SK-N-MC (cell line): ENCODE results near the gene MCOLN1.

Experiments
- DNase-seq: peaks from one replicate; pipeline ENCODE4 v3.0.0-alpha.2; 2011; ENCODE audit warnings: low read depth, low spot score
- H3K27ac ChIP-seq: fragments of 200-600 bp; sonication (generic); 2 replicates; pipeline ENCODE4 v1.5.1; 2016; ENCODE audit warnings: mixed run types
- H3K36me3 ChIP-seq: fragments of 200-600 bp; sonication (generic); 2 replicates; pipeline ENCODE4 v1.6.1; 2017; ENCODE audit warnings: antibody characterized with exemption, low read length, mixed read lengths; ENCODE audit not compliant: insufficient read depth
- H3K4me3 ChIP-seq: fragments of 200-600 bp; sonication (generic); 2 replicates; pipeline ENCODE4 v1.5.1; 2016
- H3K9ac ChIP-seq: fragments of 200-600 bp; sonication (generic); 2 replicates; pipeline ENCODE4 v1.8.0; 2017; ENCODE audit warnings: mixed run types, mixed read lengths; ENCODE audit not compliant: insufficient read length
- H3K9me3 ChIP-seq: fragments of 200-600 bp; sonication (generic); 2 replicates; pipeline ENCODE4 v1.6.1; 2017; ENCODE audit warnings: low read depth, mild to moderate bottlenecking, antibody characterized with exemption, low read length, moderate library complexity, mixed read lengths
- EZH2 ChIP-seq: fragments of 200-600 bp; sonication (generic); IDR thresholded peaks from one replicate; pipeline ENCODE4 v1.6.1; 2017; ENCODE audit warnings: antibody characterized with exemption
- FOXP2 ChIP-seq: optimal IDR thresholded peaks from 2 replicates; pipeline ENCODE3; 2011; ENCODE audit warnings: mild to moderate bottlenecking, moderate library complexity; ENCODE audit not compliant: insufficient read depth; ENCODE audit errors: extremely low read length, control extremely low read depth
- POLR2AphosphoS5 ChIP-seq: IDR thresholded peaks from 2 replicates; pipeline ENCODE4 v1.6.1; 2012; ENCODE audit warnings: mild to moderate bottlenecking, low read depth, low read length, borderline replicate concordance

The MCOLN1 gene

GRCh38 chr19:7522072-7522922 is at the start of gene MCOLN1:
Gene MCOLN1 (plus strand): TSS chr19:7522624. CDS start chr19:7522751, 127 bp downstream.
- Histone ChIP-seq H3K36me3 (no peaks in the 10 kb centered on the region), H3K9ac (peak within 1 kb of the TSS; percentile 79), H3K9me3 (no peaks in the 10 kb centered on the region), H3K4me3 (peak within 1 kb of the TSS; percentile 82), H3K27ac (peak within 1 kb of the TSS; percentile 10; the same call in 1 of the 2 replicates)
- peak; percentile 44; the same call in 1 of the 2 replicates for TF ChIP-seq POLR2AphosphoS5
- TF ChIP-seq FOXP2: no peak
- no peak for DNase-seq

GRCh38 chr19:7475665-7476064 is 46.8 kb upstream of the MCOLN1 start:
- H3K36me3 ChIP-seq: no peaks in the 10 kb centered on the region
- no peak for DNase-seq
- H3K9me3 ChIP-seq: no peaks in the 10 kb centered on the region
- no peak overlapping the region for H3K9ac ChIP-seq
- no peak overlapping the region for H3K27ac ChIP-seq
- no peak for TF ChIP-seq POLR2AphosphoS5
- no peak for TF ChIP-seq EZH2
- no peak for TF ChIP-seq FOXP2
- no peak overlapping the region for H3K4me3 ChIP-seq

GRCh38 chr19:7476241-7476640 is 46.2 kb upstream of the MCOLN1 start:
- no peak overlapping the region for H3K9ac ChIP-seq
- no peaks in the 10 kb centered on the region for H3K36me3 ChIP-seq
- H3K4me3 ChIP-seq: no peak overlapping the region
- no peak for TF ChIP-seq POLR2AphosphoS5
- TF ChIP-seq FOXP2: no peak
- TF ChIP-seq EZH2: no peak
- no peaks in the 10 kb centered on the region for H3K9me3 ChIP-seq
- DNase-seq: no peak
- H3K27ac ChIP-seq: no peak overlapping the region

GRCh38 chr19:7476777-7477494 is 45.5 kb upstream of the MCOLN1 start:
- no peaks in the 10 kb centered on the region for H3K36me3 ChIP-seq
- H3K27ac ChIP-seq: no peak overlapping the region
- H3K9ac ChIP-seq: no peak overlapping the region
- TF ChIP-seq POLR2AphosphoS5 (no peak), FOXP2 (no peak), EZH2 (no peak)
- no peaks in the 10 kb centered on the region for H3K9me3 ChIP-seq
- no peak for DNase-seq
- H3K4me3 ChIP-seq: no peak overlapping the region

GRCh38 chr19:7477758-7478157 is 44.7 kb upstream of the MCOLN1 start:
- no peaks in the 10 kb centered on the region for H3K36me3 ChIP-seq
- no peak for DNase-seq
- no peaks in the 10 kb centered on the region for H3K9me3 ChIP-seq
- H3K4me3 ChIP-seq: no peak overlapping the region
- no peak for TF ChIP-seq FOXP2
- no peak for TF ChIP-seq EZH2
- TF ChIP-seq POLR2AphosphoS5: no peak
- H3K27ac ChIP-seq: no peak overlapping the region
- H3K9ac ChIP-seq: no peak overlapping the region

GRCh38 chr19:7478173-7478842 is 44.1 kb upstream of the MCOLN1 start:
- Histone ChIP-seq H3K4me3 (no peak overlapping the region), H3K27ac (no peak overlapping the region), H3K9me3 (no peaks in the 10 kb centered on the region), H3K9ac (no peak overlapping the region), H3K36me3 (no peaks in the 10 kb centered on the region)
- DNase-seq: no peak
- no peak for TF ChIP-seq POLR2AphosphoS5
- no peak for TF ChIP-seq FOXP2
- no peak for TF ChIP-seq EZH2

GRCh38 chr19:7478843-7479227 is 43.6 kb upstream of the MCOLN1 start:
- Histone ChIP-seq H3K36me3 (no peaks in the 10 kb centered on the region), H3K9ac (no peak overlapping the region), H3K9me3 (no peaks in the 10 kb centered on the region), H3K4me3 (no peak overlapping the region), H3K27ac (no peak overlapping the region)
- DNase-seq: no peak
- TF ChIP-seq FOXP2 (no peak), EZH2 (no peak), POLR2AphosphoS5 (no peak)

- Histone ChIP-seq H3K9ac (no peak overlapping the region), H3K36me3 (no peaks in the 10 kb centered on the region), H3K4me3 (no peak overlapping the region), H3K27ac (no peak overlapping the region), H3K9me3 (no peaks in the 10 kb centered on the region)
- DNase-seq: no peak
- TF ChIP-seq POLR2AphosphoS5 (no peak), FOXP2 (no peak), EZH2 (no peak)
Measured at GRCh38 chr19:7480222-7480969, 42.0 kb upstream of the MCOLN1 start.
